Ishikawa (cell line): ENCODE results near the gene NRL.
A peak's percentile ranks its signal among the peaks of the same experiment; 100 is the strongest.

Experiments used
- CEBPB ChIP-seq: IDR thresholded peaks from 2 replicates; pipeline ENCODE4 v1.6.1; 2012
- CREB1 ChIP-seq: IDR thresholded peaks from 2 replicates; pipeline ENCODE4 v1.6.1; 2012; ENCODE audit warnings: low read depth
- EGR1 ChIP-seq: IDR thresholded peaks from 2 replicates; pipeline ENCODE4 v1.6.1; 2012
- EP300 ChIP-seq: IDR thresholded peaks from 2 replicates; pipeline ENCODE4 v1.6.1; 2012; ENCODE audit warnings: borderline replicate concordance
- FOXM1 ChIP-seq: IDR thresholded peaks from 2 replicates; pipeline ENCODE4 v1.6.1; 2012; ENCODE audit warnings: low read depth, borderline replicate concordance
- MAX ChIP-seq: IDR thresholded peaks from 2 replicates; pipeline ENCODE4 v1.6.1; 2012
- NFIC ChIP-seq: IDR thresholded peaks from 2 replicates; pipeline ENCODE4 v1.6.1; 2012
- RAD21 ChIP-seq: IDR thresholded peaks from 2 replicates; pipeline ENCODE4 v1.6.1; 2012; ENCODE audit warnings: low read depth
- REST ChIP-seq: IDR thresholded peaks from 2 replicates; pipeline ENCODE4 v1.6.1; 2012; ENCODE audit warnings: low read depth, mild to moderate bottlenecking
- TAF1 ChIP-seq: IDR thresholded peaks from 2 replicates; pipeline ENCODE4 v1.6.1; 2012; ENCODE audit warnings: low read depth, mild to moderate bottlenecking
- TCF12 ChIP-seq: IDR thresholded peaks from 2 replicates; pipeline ENCODE4 v1.6.1; 2012; ENCODE audit warnings: low read depth
- TEAD4 ChIP-seq: IDR thresholded peaks from 2 replicates; pipeline ENCODE4 v1.6.1; 2012
- USF1 ChIP-seq: IDR thresholded peaks from 2 replicates; pipeline ENCODE4 v1.6.1; 2012
- YY1 ChIP-seq: IDR thresholded peaks from 2 replicates; pipeline ENCODE4 v1.6.1; 2012; ENCODE audit warnings: low read depth
- ZBTB7A ChIP-seq: IDR thresholded peaks from 2 replicates; pipeline ENCODE4 v1.6.1; 2012; ENCODE audit warnings: low read depth

Gene NRL

GRCh38 chr14:24114532-24115421, at the start of gene NRL, which contains the start of gene DCAF11:
TSS of gene NRL (minus strand) at chr14:24114949. CDS start at chr14:24082848, 32,101 bp downstream.
TSS of gene DCAF11 (plus strand) at chr14:24114777. CDS start at chr14:24115595, 818 bp downstream.
- TF ChIP-seq TCF12 = peak; percentile 46; the same call in 1 of the 2 replicates
- no peak; the same call in 1 of the 2 replicates for TF ChIP-seq EP300
- no peak for TF ChIP-seq RAD21
- TF ChIP-seq MAX = peak; percentile 96
- TF ChIP-seq TAF1 = peak; percentile 54
- TF ChIP-seq TEAD4 = peak; percentile 27; the same call in 1 of the 2 replicates
- TF ChIP-seq ZBTB7A = no peak
- peak; percentile 94 for TF ChIP-seq EGR1
- TF ChIP-seq CREB1 = peak; percentile 87
- TF ChIP-seq USF1 = peak; percentile 94
- no peak for TF ChIP-seq REST

- no peak for TF ChIP-seq MAX
- TF ChIP-seq YY1 = no peak
- no peak for TF ChIP-seq EP300
- TF ChIP-seq CEBPB = no peak
- no peak for TF ChIP-seq FOXM1
- TF ChIP-seq NFIC = no peak
- TF ChIP-seq USF1 = no peak
- no peak for TF ChIP-seq RAD21
- no peak for TF ChIP-seq CREB1
- no peak for TF ChIP-seq ZBTB7A
- TF ChIP-seq TEAD4 = no peak
- no peak for TF ChIP-seq TAF1
- no peak for TF ChIP-seq EGR1
These were observed 47.3 kb upstream of the NRL start for GRCh38 chr14:24162093-24162492.

- TF ChIP-seq TCF12 (0 out of 2 replicates have a peak, but pooled peaks have one; percentile 25), RAD21 (peak; percentile 73), TEAD4 (peak; percentile 42; the same call in 1 of the 2 replicates), ZBTB7A (no peak), NFIC (peak; percentile 95), TAF1 (no peak; the same call in 1 of the 2 replicates), MAX (peak; percentile 65; the same call in 1 of the 2 replicates), EP300 (0 out of 2 replicates have a peak, but pooled peaks have one; percentile 10), USF1 (peak; percentile 97), YY1 (peak; percentile 21; the same call in 1 of the 2 replicates), CREB1 (no peak)
These were observed 46.4 kb upstream of the NRL start, which contains the start of gene IRF9 for GRCh38 chr14:24160850-24161804. TSS of gene IRF9 (plus strand) at chr14:24161265. CDS start at chr14:24162145, 880 bp downstream.

DNA sequence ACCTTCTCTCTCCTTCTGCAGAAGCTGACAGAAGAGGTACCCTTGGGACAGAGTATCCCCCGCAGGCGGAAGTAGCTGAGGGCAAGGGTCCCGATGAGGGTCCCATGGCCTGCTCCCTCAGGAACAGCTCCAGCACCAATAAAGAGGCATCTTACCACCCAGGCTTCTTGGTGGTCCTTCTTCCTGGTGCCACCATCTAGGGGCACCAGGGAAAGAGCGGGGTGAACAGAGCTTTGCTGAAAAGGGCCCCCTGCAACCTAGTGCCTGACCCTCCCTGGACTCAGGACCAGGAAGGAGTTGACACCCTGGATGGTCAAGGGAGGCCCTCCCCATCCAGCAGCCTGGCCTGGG, 45.7 kb upstream of the NRL start:
- TF ChIP-seq CEBPB (no peak), NFIC (no peak), FOXM1 (no peak), USF1 (no peak), ZBTB7A (no peak), REST (no peak), TAF1 (no peak), MAX (no peak), EP300 (no peak), TCF12 (no peak), TEAD4 (no peak), YY1 (no peak), RAD21 (no peak), CREB1 (no peak), EGR1 (no peak)
